EH (cell line): ENCODE results near the gene RBM8A.

Experiments used
- DNase-seq: peaks from one replicate; pipeline ENCODE4 v3.0.0-alpha.2; 2015; ENCODE audit warnings: low read depth

Gene RBM8A

GRCh38 chr1:145927063-145927886 is at the start of gene RBM8A:
RBM8A (minus strand) TSS chr1:145927484; CDS start chr1:145927426, 58 bp downstream.
- DNase-seq, result peak; percentile 99

- no peak for DNase-seq
Measured at GRCh38 chr1:145977016-145977415, 49.7 kb upstream of the RBM8A start.

GRCh38 chr1:145975216-145975615 is 47.9 kb upstream of the RBM8A start:
- no peak for DNase-seq

GRCh38 chr1:145974721-145975120 is 47.4 kb upstream of the RBM8A start:
- DNase-seq, result no peak

GRCh38 chr1:145972580-145972979 is 45.3 kb upstream of the RBM8A start:
- no peak for DNase-seq

GRCh38 chr1:145967288-145967687 is 40.0 kb upstream of the RBM8A start:
- DNase-seq, result no peak

- no peak for DNase-seq
Measured at GRCh38 chr1:145965119-145965744, 37.9 kb upstream of the RBM8A start.

- peak; percentile 95 for DNase-seq
Measured at GRCh38 chr1:145964328-145965118, 37.2 kb upstream of the RBM8A start, which contains the start of the genes ANKRD34A and POLR3GL. ANKRD34A (minus strand) TSS chr1:145964575; CDS start chr1:145961759, 2,816 bp downstream. POLR3GL (plus strand) TSS chr1:145964690; CDS start chr1:145974866, 10,176 bp downstream.

GRCh38 chr1:145963265-145964019 is 36.2 kb upstream of the RBM8A start:
- DNase-seq, result peak; percentile 89

- peak; percentile 56 for DNase-seq
Measured at GRCh38 chr1:145962157-145963102, 35.1 kb upstream of the RBM8A start.

GRCh38 chr1:145961425-145962156 is 34.3 kb upstream of the RBM8A start:
- peak; percentile 52 for DNase-seq

GRCh38 chr1:145961109-145961424 is 33.8 kb upstream of the RBM8A start:
- DNase-seq, result no peak

- DNase-seq, result peak; percentile 72
Measured at GRCh38 chr1:145960468-145961108, 33.3 kb upstream of the RBM8A start.

- DNase-seq, result no peak
Measured at GRCh38 chr1:145959957-145960467, 32.7 kb upstream of the RBM8A start.

- no peak for DNase-seq
Measured at GRCh38 chr1:145959333-145959732, 32.0 kb upstream of the RBM8A start.

- DNase-seq, result no peak
Measured at GRCh38 chr1:145958734-145959133, 31.4 kb upstream of the RBM8A start.

- DNase-seq, result peak; percentile 98
Measured at GRCh38 chr1:145957443-145958319, 30.4 kb upstream of the RBM8A start, which contains the start of gene LIX1L. LIX1L (minus strand) TSS chr1:145958017; CDS start chr1:145957927, 90 bp downstream.
